ES-I3 (cell line): ENCODE data around the gene TAS1R3.

Experiments
- H3K36me3 ChIP-seq: 2 replicates; pipeline ENCODE4 v1.6.1; 2013; ENCODE audit warnings: mild to moderate bottlenecking, low read length, control low read depth, moderate library complexity; ENCODE audit not compliant: insufficient read depth
- H3K4me1 ChIP-seq: 2 replicates; pipeline ENCODE4 v1.6.1; 2013; ENCODE audit warnings: mild to moderate bottlenecking, control low read depth, low read length; ENCODE audit not compliant: insufficient read depth
- H3K9ac ChIP-seq: 2 replicates; pipeline ENCODE4 v1.6.1; 2013; ENCODE audit warnings: low read depth, mild to moderate bottlenecking, low read length, moderate library complexity
- H3K9me3 ChIP-seq: 2 replicates; pipeline ENCODE4 v1.6.1; 2013; ENCODE audit warnings: mild to moderate bottlenecking, low read length, moderate library complexity; ENCODE audit not compliant: control insufficient read depth, insufficient read depth

Gene TAS1R3

GRCh38 chr1:1302006-1302430, 29.1 kb upstream of the TAS1R3 start:
- H3K4me1 ChIP-seq, result peaks cover 29% of the 10 kb centered on the region; the same call in 1 of the 2 replicates
- H3K36me3 ChIP-seq, result no peaks in the 10 kb centered on the region
- no peak overlapping the region for H3K9ac ChIP-seq
- H3K9me3 ChIP-seq, result no peaks in the 10 kb centered on the region; the same call in 1 of the 2 replicates

GRCh38 chr1:1302951-1303509, 28.1 kb upstream of the TAS1R3 start:
- no peaks in the 10 kb centered on the region for H3K36me3 ChIP-seq
- H3K4me1 ChIP-seq, result peaks cover 29% of the 10 kb centered on the region; the same call in 1 of the 2 replicates
- no peaks in the 10 kb centered on the region; the same call in 1 of the 2 replicates for H3K9me3 ChIP-seq
- H3K9ac ChIP-seq, result no peak overlapping the region

GRCh38 chr1:1303736-1304135, 27.3 kb upstream of the TAS1R3 start:
- peaks cover 29% of the 10 kb centered on the region; the same call in 1 of the 2 replicates for H3K4me1 ChIP-seq
- H3K36me3 ChIP-seq, result no peaks in the 10 kb centered on the region
- H3K9me3 ChIP-seq, result no peaks in the 10 kb centered on the region; the same call in 1 of the 2 replicates
- H3K9ac ChIP-seq, result no peak overlapping the region

- H3K9me3 ChIP-seq, result no peaks in the 10 kb centered on the region; the same call in 1 of the 2 replicates
- H3K4me1 ChIP-seq, result peaks cover 29% of the 10 kb centered on the region; the same call in 1 of the 2 replicates
- peak overlapping the region; percentile 36; the same call in 1 of the 2 replicates for H3K9ac ChIP-seq
- no peaks in the 10 kb centered on the region for H3K36me3 ChIP-seq
Measured at GRCh38 chr1:1304331-1305299, 26.5 kb upstream of the TAS1R3 start.

- Histone ChIP-seq H3K9me3 (no peaks in the 10 kb centered on the region; the same call in 1 of the 2 replicates), H3K36me3 (no peaks in the 10 kb centered on the region), H3K9ac (peak overlapping the region; percentile 36; the same call in 1 of the 2 replicates), H3K4me1 (peaks cover 29% of the 10 kb centered on the region; the same call in 1 of the 2 replicates)
Measured at GRCh38 chr1:1305300-1306069, 25.6 kb upstream of the TAS1R3 start.

- Histone ChIP-seq H3K4me1 (peaks cover 29% of the 10 kb centered on the region; the same call in 1 of the 2 replicates), H3K9me3 (no peaks in the 10 kb centered on the region; the same call in 1 of the 2 replicates), H3K36me3 (peaks cover 3% of the 10 kb centered on the region; the same call in 1 of the 2 replicates), H3K9ac (no peak overlapping the region; the same call in 1 of the 2 replicates)
Measured at GRCh38 chr1:1306070-1306660, 24.9 kb upstream of the TAS1R3 start.

GRCh38 chr1:1306661-1307260, 24.3 kb upstream of the TAS1R3 start:
- Histone ChIP-seq H3K36me3 (peaks cover 9% of the 10 kb centered on the region; the same call in 1 of the 2 replicates), H3K9ac (peak overlapping the region; percentile 81), H3K4me1 (peaks cover 29% of the 10 kb centered on the region; the same call in 1 of the 2 replicates), H3K9me3 (no peaks in the 10 kb centered on the region; the same call in 1 of the 2 replicates)

- peaks cover 10% of the 10 kb centered on the region; the same call in 1 of the 2 replicates for H3K36me3 ChIP-seq
- no peaks in the 10 kb centered on the region; the same call in 1 of the 2 replicates for H3K9me3 ChIP-seq
- peaks cover 29% of the 10 kb centered on the region; the same call in 1 of the 2 replicates for H3K4me1 ChIP-seq
- H3K9ac ChIP-seq, result peak overlapping the region; percentile 81
Measured at GRCh38 chr1:1307261-1307922, 23.7 kb upstream of the TAS1R3 start.

- Histone ChIP-seq H3K9me3 (no peaks in the 10 kb centered on the region; the same call in 1 of the 2 replicates), H3K9ac (peak within 1 kb of the TSS; percentile 89), H3K4me1 (peaks cover 26% of the 10 kb centered on the region; the same call in 1 of the 2 replicates), H3K36me3 (peaks cover 10% of the 10 kb centered on the region; the same call in 1 of the 2 replicates)
Measured at GRCh38 chr1:1307923-1308755, 22.9 kb upstream of the TAS1R3 start, which contains the start of the genes ACAP3 and PUSL1. ACAP3 (minus strand) TSS chr1:1307930; CDS start chr1:1307815, 115 bp downstream. PUSL1 (plus strand) TSS chr1:1308597; CDS start chr1:1308644, 47 bp downstream.

GRCh38 chr1:1308756-1309250, 22.3 kb upstream of the TAS1R3 start:
- peaks cover 10% of the 10 kb centered on the region; the same call in 1 of the 2 replicates for H3K36me3 ChIP-seq
- peaks cover 24% of the 10 kb centered on the region; the same call in 1 of the 2 replicates for H3K4me1 ChIP-seq
- H3K9ac ChIP-seq, result peak overlapping the region; percentile 86
- H3K9me3 ChIP-seq, result no peaks in the 10 kb centered on the region; the same call in 1 of the 2 replicates

- Histone ChIP-seq H3K9me3 (no peaks in the 10 kb centered on the region; the same call in 1 of the 2 replicates), H3K9ac (peak overlapping the region; percentile 86), H3K4me1 (peaks cover 17% of the 10 kb centered on the region; the same call in 1 of the 2 replicates), H3K36me3 (peaks cover 10% of the 10 kb centered on the region; the same call in 1 of the 2 replicates)
Measured at GRCh38 chr1:1309251-1310108, 21.6 kb upstream of the TAS1R3 start.
